WTC11 (cell line): ENCODE results near the gene APBA1. TPM values are rescaled to one million over a fixed set of nuclear protein-coding genes. Genes with fewer than 3 reads are reported as not detected.

Experiments used
- ATAC-seq: fragments of 200-7000 bp; cut with Tn5 transposase; 2 replicates; pipeline ENCODE4 v1.10.0; 2021; ENCODE audit warnings: mild to moderate bottlenecking, moderate library complexity
- CTCF ChIA-PET: fragments of 300-600 bp; sonication (Branson Sonifier 250); formaldehyde crosslinking; loops from one replicate; lab custom pipeline; 2021; ENCODE audit warnings: antibody characterized with exemption; lab: Charles Lee
- POLR2A ChIA-PET: fragments of 350-600 bp; sonication (Branson Sonifier 250); formaldehyde crosslinking; loops from one replicate; lab custom pipeline; 2021; ENCODE audit warnings: antibody characterized with exemption; lab: Charles Lee
- DNase-seq: peaks from one replicate; pipeline ENCODE4 v3.0.0; 2021; ENCODE audit warnings: low spot score
- H3K27ac Mint-ChIP-seq: 2 replicates; pipeline ENCODE4 v1.8.0; 2021; ENCODE audit warnings: mixed read lengths
- H3K27me3 Mint-ChIP-seq: 2 replicates; pipeline ENCODE4 v1.8.0; 2021; ENCODE audit warnings: low read depth, mild to moderate bottlenecking, moderate library complexity, mixed read lengths
- H3K36me3 Mint-ChIP-seq: 2 replicates; pipeline ENCODE4 v1.8.0; 2021; ENCODE audit warnings: mixed read lengths
- H3K4me1 Mint-ChIP-seq: 2 replicates; pipeline ENCODE4 v1.8.0; 2022; ENCODE audit warnings: mixed read lengths
- H3K4me3 Mint-ChIP-seq: 2 replicates; pipeline ENCODE4 v1.8.0; 2021; ENCODE audit warnings: mild to moderate bottlenecking, moderate library complexity, mixed read lengths
- H3K9me3 Mint-ChIP-seq: 2 replicates; pipeline ENCODE4 v1.8.0; 2021; ENCODE audit warnings: mixed read lengths
- CBFB ChIP-seq: sonication (generic); formaldehyde crosslinking; IDR thresholded peaks from 2 replicates; pipeline ENCODE4 v1.8.1; 2022; ENCODE audit warnings: mild to moderate bottlenecking, low read depth, missing genetic modification reagents
- ERG ChIP-seq: fragments of 250-450 bp; sonication (Bioruptor Pico); IDR thresholded peaks from 2 replicates; pipeline ENCODE4 v1.8.0; 2021; ENCODE audit warnings: mild to moderate bottlenecking
- GTF2I ChIP-seq: fragments of 250-450 bp; sonication (Bioruptor Pico); conservative IDR thresholded peaks from 2 replicates; pipeline ENCODE4 v1.4.0; 2021; ENCODE audit warnings: mild to moderate bottlenecking
- JUN ChIP-seq: sonication (generic); formaldehyde crosslinking; IDR thresholded peaks from 2 replicates; pipeline ENCODE4 v1.8.0; 2023; ENCODE audit warnings: mild to moderate bottlenecking, missing genetic modification reagents
- KAT7 ChIP-seq: sonication (generic); formaldehyde crosslinking; IDR thresholded peaks from 2 replicates; pipeline ENCODE4 v1.8.1; 2023; ENCODE audit warnings: missing genetic modification reagents, mild to moderate bottlenecking, borderline replicate concordance
- MYBL2 ChIP-seq: sonication (generic); formaldehyde crosslinking; IDR thresholded peaks from 2 replicates; pipeline ENCODE4 v1.8.1; 2023; ENCODE audit warnings: mild to moderate bottlenecking, moderate library complexity, missing genetic modification reagents
- NR2C2 ChIP-seq: sonication (generic); formaldehyde crosslinking; IDR thresholded peaks from 2 replicates; pipeline ENCODE4 v1.8.0; 2022; ENCODE audit warnings: mild to moderate bottlenecking, missing genetic modification reagents
- OVOL2 ChIP-seq: fragments of 250-450 bp; sonication (Bioruptor Pico); IDR thresholded peaks from 2 replicates; pipeline ENCODE4 v1.9.0; 2021; ENCODE audit warnings: mild to moderate bottlenecking, borderline replicate concordance
- TCF7 ChIP-seq: sonication (generic); formaldehyde crosslinking; IDR thresholded peaks from 2 replicates; pipeline ENCODE4 v1.8.0; 2022; ENCODE audit warnings: mild to moderate bottlenecking, low read depth, missing genetic modification reagents, moderate library complexity
- TEAD4 ChIP-seq: sonication (generic); formaldehyde crosslinking; IDR thresholded peaks from 2 replicates; pipeline ENCODE4 v1.8.0; 2022; ENCODE audit warnings: mild to moderate bottlenecking, missing genetic modification reagents
- USF1 ChIP-seq: sonication (generic); formaldehyde crosslinking; IDR thresholded peaks from 2 replicates; pipeline ENCODE4 v1.8.0; 2022; ENCODE audit warnings: mild to moderate bottlenecking, missing genetic modification reagents
- ZMAT4 ChIP-seq: fragments of 250-450 bp; sonication (Bioruptor Pico); IDR thresholded peaks from 2 replicates; pipeline ENCODE4 v1.9.0; 2021; ENCODE audit warnings: mild to moderate bottlenecking
- ZNF138 ChIP-seq: sonication (generic); formaldehyde crosslinking; conservative IDR thresholded peaks from 2 replicates; pipeline ENCODE4 v1.8.1; 2022; ENCODE audit warnings: mild to moderate bottlenecking, moderate library complexity, missing genetic modification reagents
- ZNF232 ChIP-seq: sonication (generic); formaldehyde crosslinking; IDR thresholded peaks from 2 replicates; pipeline ENCODE4 v1.8.0; 2022; ENCODE audit warnings: mild to moderate bottlenecking, missing genetic modification reagents
- ZNF263 ChIP-seq: sonication (generic); formaldehyde crosslinking; IDR thresholded peaks from 2 replicates; pipeline ENCODE4 v1.8.1; 2022; ENCODE audit warnings: low read depth, mild to moderate bottlenecking, moderate library complexity, missing genetic modification reagents
- ZNF317 ChIP-seq: sonication (generic); formaldehyde crosslinking; IDR thresholded peaks from 2 replicates; pipeline ENCODE4 v1.8.1; 2023; ENCODE audit warnings: low read depth, mild to moderate bottlenecking, moderate library complexity, missing genetic modification reagents, borderline replicate concordance
- total RNA-seq: library from RNA; stranded (reverse); gene quantifications from 3 replicates; pipeline ENCODE4 v1.2.3, GENCODE V29; 2021
- TF ChIP-seq, protein P1 (sequence below): fragments of 250-450 bp; sonication (Bioruptor Pico); conservative IDR thresholded peaks from 2 replicates; pipeline ENCODE4 v1.9.0; 2021; ENCODE audit warnings: mild to moderate bottlenecking
- TF ChIP-seq, protein P2 (sequence below): sonication (generic); formaldehyde crosslinking; IDR thresholded peaks from 2 replicates; pipeline ENCODE4 v1.8.0; 2022; ENCODE audit warnings: mild to moderate bottlenecking, missing genetic modification reagents
- TF ChIP-seq, protein P3 (sequence below): sonication (generic); formaldehyde crosslinking; IDR thresholded peaks from 2 replicates; pipeline ENCODE4 v1.8.1; 2022; ENCODE audit warnings: mild to moderate bottlenecking, missing genetic modification reagents, moderate library complexity, borderline replicate concordance
- TF ChIP-seq, protein P4 (sequence below): sonication (generic); formaldehyde crosslinking; IDR thresholded peaks from 2 replicates; pipeline ENCODE4 v1.8.0; 2022; ENCODE audit warnings: mild to moderate bottlenecking, missing genetic modification reagents

Gene APBA1
- total RNA-seq, 1 experiment from 2014 or later, result 0.94 TPM

DNA sequence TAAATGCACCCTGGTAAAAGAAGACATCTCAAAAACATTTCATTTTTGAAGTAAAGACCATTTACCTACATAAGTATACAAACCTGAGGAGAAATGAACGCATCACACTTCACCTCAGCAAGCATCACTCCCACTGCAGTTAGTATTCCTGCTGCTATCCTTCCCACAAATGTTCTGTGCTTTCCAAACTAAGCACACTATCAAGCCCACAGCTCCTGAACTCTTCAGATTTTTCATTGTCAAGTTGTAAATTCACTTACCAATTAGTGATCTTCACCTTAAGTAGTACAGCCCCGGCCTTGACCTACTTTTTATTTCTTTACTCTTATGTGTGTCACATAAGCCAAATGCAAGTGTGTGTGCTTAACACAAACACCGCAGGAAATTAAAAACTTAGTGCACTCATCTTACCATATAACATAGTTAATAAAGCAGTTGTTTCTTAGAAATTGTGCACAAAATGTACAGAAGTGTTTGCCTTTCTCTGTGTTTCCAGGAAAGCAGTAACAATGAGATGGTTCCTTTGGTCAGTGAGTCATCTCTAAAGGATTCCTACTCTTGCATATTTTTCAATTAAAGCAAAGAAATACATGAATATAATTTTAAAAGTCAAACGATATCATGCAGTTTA, 169.4 kb downstream of the APBA1 start:
- H3K27me3 Mint-ChIP-seq, result no peaks in the 10 kb centered on the region
- H3K4me3 Mint-ChIP-seq, result no peak overlapping the region
- H3K4me1 Mint-ChIP-seq, result peaks cover 22% of the 10 kb centered on the region
- no peak for DNase-seq
- POLR2A ChIA-PET, result no interaction called here
- H3K9me3 Mint-ChIP-seq, result peaks cover 11% of the 10 kb centered on the region
- no peak for ATAC-seq
- TF ChIP-seq USF1 (CRISPR knock-in tag) (no peak), TEAD4 (CRISPR knock-in tag) (no peak), ZNF138 (no peak)
- TF ChIP-seq, all 79 proteins: peak for 0
- CTCF ChIA-PET, result interaction anchor here (1.1 kb wide), 1 partner anchor 170 kb away, joined by 3 read pairs; no protein-coding TSS in a partner anchor
- Mint-ChIP-seq H3K27ac (no peak overlapping the region), H3K36me3 (0 out of 2 replicates have a peak, but pooled peaks cover 6% of the 10 kb centered on the region)

DNA sequence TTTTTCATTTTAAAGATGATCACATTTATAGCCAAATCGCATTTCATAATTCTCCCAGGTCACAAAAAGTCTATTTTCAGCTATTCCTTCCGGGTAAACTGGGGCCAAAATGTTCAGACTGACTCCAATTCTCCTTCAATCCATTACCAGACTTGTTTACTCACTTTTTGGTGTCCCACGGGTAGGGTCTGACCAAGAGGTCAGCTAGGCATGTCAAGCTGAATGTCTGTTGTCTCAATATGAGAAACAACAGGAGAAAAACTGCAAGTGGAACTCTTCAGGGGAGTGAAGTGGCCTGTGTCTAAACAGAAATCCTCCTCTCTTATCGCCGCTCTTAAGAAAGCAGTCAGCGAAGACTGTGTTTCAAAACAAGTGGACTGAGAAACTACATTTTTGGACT, 171.3 kb downstream of the APBA1 start:
- Mint-ChIP-seq H3K9me3 (peaks cover 11% of the 10 kb centered on the region), H3K36me3 (0 out of 2 replicates have a peak, but pooled peaks cover 6% of the 10 kb centered on the region), H3K4me1 (peaks cover 21% of the 10 kb centered on the region), H3K4me3 (no peak overlapping the region), H3K27ac (no peak overlapping the region), H3K27me3 (no peaks in the 10 kb centered on the region)
- TF ChIP-seq, protein P1, sequence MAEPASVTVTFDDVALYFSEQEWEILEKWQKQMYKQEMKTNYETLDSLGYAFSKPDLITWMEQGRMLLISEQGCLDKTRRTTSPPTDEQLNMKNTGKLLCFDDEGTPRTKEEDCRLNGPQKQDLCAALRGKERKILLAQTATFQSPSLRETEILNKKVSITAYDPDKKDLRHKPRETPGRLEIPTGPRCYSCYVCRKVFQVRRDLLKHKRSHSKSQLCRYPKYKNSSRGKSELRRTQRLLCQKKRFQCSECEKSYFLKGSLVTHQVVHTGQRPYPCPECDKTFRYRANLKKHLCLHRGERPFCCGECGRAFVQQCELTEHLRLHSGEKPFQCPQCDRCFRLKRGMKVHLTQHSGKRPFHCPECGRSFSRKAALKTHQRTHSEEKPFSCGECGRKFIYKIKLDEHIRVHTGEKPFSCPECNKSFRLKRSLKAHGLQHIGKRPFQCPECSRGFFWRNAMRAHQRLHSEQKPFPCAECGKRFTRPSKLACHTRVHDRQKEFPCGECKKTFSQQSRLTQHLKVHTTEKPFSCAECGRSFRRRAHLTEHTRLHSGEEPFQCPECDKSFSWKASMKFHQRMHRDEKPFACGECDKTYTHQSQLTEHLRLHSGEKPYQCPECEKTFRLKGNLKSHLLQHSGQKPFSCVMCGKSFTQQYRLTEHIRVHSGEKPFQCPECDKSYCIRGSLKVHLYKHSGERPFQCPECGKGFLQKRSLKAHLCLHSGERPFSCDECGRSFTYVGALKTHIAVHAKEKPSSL (CRISPR knock-in tag), result no peak
- no peak for TF ChIP-seq JUN (CRISPR knock-in tag)
- TF ChIP-seq, protein P2, sequence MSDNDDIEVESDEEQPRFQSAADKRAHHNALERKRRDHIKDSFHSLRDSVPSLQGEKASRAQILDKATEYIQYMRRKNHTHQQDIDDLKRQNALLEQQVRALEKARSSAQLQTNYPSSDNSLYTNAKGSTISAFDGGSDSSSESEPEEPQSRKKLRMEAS (CRISPR knock-in tag), result no peak
- TF ChIP-seq, protein P3, sequence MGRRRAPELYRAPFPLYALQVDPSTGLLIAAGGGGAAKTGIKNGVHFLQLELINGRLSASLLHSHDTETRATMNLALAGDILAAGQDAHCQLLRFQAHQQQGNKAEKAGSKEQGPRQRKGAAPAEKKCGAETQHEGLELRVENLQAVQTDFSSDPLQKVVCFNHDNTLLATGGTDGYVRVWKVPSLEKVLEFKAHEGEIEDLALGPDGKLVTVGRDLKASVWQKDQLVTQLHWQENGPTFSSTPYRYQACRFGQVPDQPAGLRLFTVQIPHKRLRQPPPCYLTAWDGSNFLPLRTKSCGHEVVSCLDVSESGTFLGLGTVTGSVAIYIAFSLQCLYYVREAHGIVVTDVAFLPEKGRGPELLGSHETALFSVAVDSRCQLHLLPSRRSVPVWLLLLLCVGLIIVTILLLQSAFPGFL (CRISPR knock-in tag), result no peak
- TF ChIP-seq MYBL2 (CRISPR knock-in tag), result no peak
- POLR2A ChIA-PET, result no interaction called here
- CTCF ChIA-PET, result interaction anchor here (1.2 kb wide), 1 partner anchor 79 kb away, joined by 3 read pairs; no protein-coding TSS in a partner anchor
- no peak for DNase-seq
- no peak for ATAC-seq

DNA sequence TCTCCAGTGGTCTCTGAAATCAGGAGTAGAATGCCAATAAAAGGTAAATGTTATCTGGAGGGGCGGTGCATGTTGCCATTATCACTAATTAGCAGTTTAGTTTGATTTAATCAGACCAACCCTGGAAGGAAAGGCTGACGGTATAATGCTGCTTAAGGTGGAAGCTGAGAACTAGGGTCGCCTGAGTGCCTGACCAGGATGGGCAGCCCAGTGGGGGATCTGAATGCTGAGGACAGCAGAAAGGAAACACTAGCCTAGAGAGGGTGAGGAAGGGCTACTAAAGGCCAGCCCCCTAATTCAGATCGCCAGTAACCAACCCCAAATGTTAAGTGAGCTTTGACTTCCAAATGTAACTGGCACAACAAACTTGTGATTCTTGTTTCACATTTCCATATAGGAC, 172.2 kb downstream of the APBA1 start:
- DNase-seq, result peak; percentile 19
- no peak overlapping the region for H3K4me3 Mint-ChIP-seq
- ATAC-seq, result peak; percentile 67
- TF ChIP-seq ZNF317 (CRISPR knock-in tag), result no peak
- TF ChIP-seq, protein P4, sequence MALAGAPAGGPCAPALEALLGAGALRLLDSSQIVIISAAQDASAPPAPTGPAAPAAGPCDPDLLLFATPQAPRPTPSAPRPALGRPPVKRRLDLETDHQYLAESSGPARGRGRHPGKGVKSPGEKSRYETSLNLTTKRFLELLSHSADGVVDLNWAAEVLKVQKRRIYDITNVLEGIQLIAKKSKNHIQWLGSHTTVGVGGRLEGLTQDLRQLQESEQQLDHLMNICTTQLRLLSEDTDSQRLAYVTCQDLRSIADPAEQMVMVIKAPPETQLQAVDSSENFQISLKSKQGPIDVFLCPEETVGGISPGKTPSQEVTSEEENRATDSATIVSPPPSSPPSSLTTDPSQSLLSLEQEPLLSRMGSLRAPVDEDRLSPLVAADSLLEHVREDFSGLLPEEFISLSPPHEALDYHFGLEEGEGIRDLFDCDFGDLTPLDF (CRISPR knock-in tag), result no peak
- TF ChIP-seq, protein P1 (CRISPR knock-in tag), result no peak
- TF ChIP-seq ZMAT4 (CRISPR knock-in tag), result no peak
- no peak for TF ChIP-seq CBFB (CRISPR knock-in tag)
- no peak for TF ChIP-seq ZNF232 (CRISPR knock-in tag)
- TF ChIP-seq GTF2I (CRISPR knock-in tag), result no peak
- TF ChIP-seq ERG (CRISPR knock-in tag), result no peak
- no peak for TF ChIP-seq NR2C2 (CRISPR knock-in tag)
- TF ChIP-seq ZNF263 (CRISPR knock-in tag), result no peak
- TF ChIP-seq ZNF138, result no peak
- TF ChIP-seq OVOL2 (CRISPR knock-in tag), result no peak
- TF ChIP-seq TCF7 (CRISPR knock-in tag), result no peak
- TF ChIP-seq KAT7 (CRISPR knock-in tag), result no peak
- TF ChIP-seq, all 79 proteins: peak for 0
- ChIA-PET CTCF (interaction anchor here (1.2 kb wide), 1 partner anchor 78 kb away, joined by 3 read pairs; no protein-coding TSS in a partner anchor), POLR2A (no interaction called here)
- peaks cover 2% of the 10 kb centered on the region; the same call in 1 of the 2 replicates for H3K9me3 Mint-ChIP-seq
- H3K36me3 Mint-ChIP-seq, result no peaks in the 10 kb centered on the region
- H3K27me3 Mint-ChIP-seq, result no peaks in the 10 kb centered on the region; the same call in 1 of the 2 replicates
- peaks cover 23% of the 10 kb centered on the region for H3K4me1 Mint-ChIP-seq
- H3K27ac Mint-ChIP-seq, result no peak overlapping the region; the same call in 1 of the 2 replicates
